Tibial artery (tissue), 4 donors: ENCODE measurements around the gene WASF1.
"Not testable (repeated sequence)": the region's sequence is repeated elsewhere in the genome, so short reads cannot be mapped to it uniquely, and the experiment has no call there.

ENCODE experiments used
- DNase-seq, 2 donors: peaks; one replicate each; pipeline ENCODE4 v3.0.0-alpha.2; 2019
- H3K27ac ChIP-seq, 2 donors: fragments of 200-600 bp; sonication (generic) in 1 of 2; 1 replicate in 1 of 2; 2 replicates in 1 of 2; pipeline ENCODE4 v1.5.1; 2018 to 2019; ENCODE audit warnings: mild to moderate bottlenecking in 1 of 2
- H3K27me3 ChIP-seq, 2 donors: fragments of 200-600 bp; sonication (generic) in 1 of 2; one replicate each; pipeline versions ENCODE4 v1.5.1 to v1.6.0; 2016 to 2019
- H3K36me3 ChIP-seq, 3 donors: fragments of 200-600 bp; sonication (generic) in 2 of 3; one replicate each; pipeline ENCODE4 v1.5.1; 2016 to 2019; ENCODE audit warnings: mild to moderate bottlenecking in 2 of 3
- H3K4me1 ChIP-seq, 4 donors: fragments of 200-600 bp; sonication (generic) in 2 of 4; 1 replicate in 3 of 4; 2 replicates in 1 of 4; pipeline ENCODE4 v1.5.1; 2016 to 2019
- H3K4me3 ChIP-seq, 2 donors: fragments of 200-600 bp; sonication (generic) in 1 of 2; 1 replicate in 1 of 2; 2 replicates in 1 of 2; pipeline ENCODE4 v1.5.1; 2018 to 2019; ENCODE audit warnings: mild to moderate bottlenecking in 2 of 2
- H3K9me3 ChIP-seq, 3 donors: fragments of 200-600 bp; sonication (generic) in 1 of 3; one replicate each; pipeline ENCODE4 v1.5.1; 2016 to 2019
- intact Hi-C: fragments of 100-400 bp; cut with DNase I; formaldehyde crosslinking; loops from one replicate; pipeline ENCODE4 v1.15.0; 2023; ENCODE audit warnings: low total_unique reads
- TF ChIP-seq, protein P1 (sequence below), 2 experiments: fragments of 200-600 bp in 1 of 2; fragments of 450-650 bp in 1 of 2; IDR thresholded peaks; one replicate each; pipeline ENCODE4 v1.5.1; 2017 to 2019; ENCODE audit warnings: antibody characterized with exemption in 2 of 2, mild to moderate bottlenecking in 1 of 2, moderate library complexity in 1 of 2

Gene WASF1

DNA sequence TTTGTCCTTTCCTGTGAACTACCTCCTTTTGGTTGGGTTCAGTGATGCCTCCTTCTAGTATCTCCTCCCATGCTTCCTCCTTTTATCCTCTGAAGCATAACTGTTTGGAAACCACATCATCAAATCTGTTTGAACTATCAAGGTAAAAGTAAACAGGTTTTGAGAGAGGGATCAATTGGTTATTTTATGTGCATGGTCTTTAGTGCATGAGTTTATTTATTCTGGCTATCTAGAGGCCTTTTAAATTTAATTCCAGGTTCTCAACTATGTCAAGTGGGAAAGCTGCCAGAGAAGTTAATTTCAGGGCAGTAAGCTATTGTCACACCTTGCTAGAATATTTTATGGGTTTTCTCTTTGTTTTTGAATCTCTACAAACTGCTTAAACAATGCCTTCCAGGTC is 54.1 kb downstream of the WASF1 start:
- H3K4me1 ChIP-seq: no peaks in the 10 kb centered on the region
- no peak overlapping the region for H3K4me3 ChIP-seq
- H3K36me3 ChIP-seq: peaks cover 0 to 17% (median 0%) of the 10 kb centered on the region in 3 donors
- intact Hi-C loops: no loop called here
- H3K27me3 ChIP-seq: no peaks in the 10 kb centered on the region
- TF ChIP-seq, protein P1, sequence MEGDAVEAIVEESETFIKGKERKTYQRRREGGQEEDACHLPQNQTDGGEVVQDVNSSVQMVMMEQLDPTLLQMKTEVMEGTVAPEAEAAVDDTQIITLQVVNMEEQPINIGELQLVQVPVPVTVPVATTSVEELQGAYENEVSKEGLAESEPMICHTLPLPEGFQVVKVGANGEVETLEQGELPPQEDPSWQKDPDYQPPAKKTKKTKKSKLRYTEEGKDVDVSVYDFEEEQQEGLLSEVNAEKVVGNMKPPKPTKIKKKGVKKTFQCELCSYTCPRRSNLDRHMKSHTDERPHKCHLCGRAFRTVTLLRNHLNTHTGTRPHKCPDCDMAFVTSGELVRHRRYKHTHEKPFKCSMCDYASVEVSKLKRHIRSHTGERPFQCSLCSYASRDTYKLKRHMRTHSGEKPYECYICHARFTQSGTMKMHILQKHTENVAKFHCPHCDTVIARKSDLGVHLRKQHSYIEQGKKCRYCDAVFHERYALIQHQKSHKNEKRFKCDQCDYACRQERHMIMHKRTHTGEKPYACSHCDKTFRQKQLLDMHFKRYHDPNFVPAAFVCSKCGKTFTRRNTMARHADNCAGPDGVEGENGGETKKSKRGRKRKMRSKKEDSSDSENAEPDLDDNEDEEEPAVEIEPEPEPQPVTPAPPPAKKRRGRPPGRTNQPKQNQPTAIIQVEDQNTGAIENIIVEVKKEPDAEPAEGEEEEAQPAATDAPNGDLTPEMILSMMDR (IDR thresholded peaks at IDR 0.05): no peak
- H3K27ac ChIP-seq: no peak overlapping the region
- peaks cover 0 to 5% (median 0%) of the 10 kb centered on the region in 3 donors for H3K9me3 ChIP-seq
- no peak for DNase-seq

DNA sequence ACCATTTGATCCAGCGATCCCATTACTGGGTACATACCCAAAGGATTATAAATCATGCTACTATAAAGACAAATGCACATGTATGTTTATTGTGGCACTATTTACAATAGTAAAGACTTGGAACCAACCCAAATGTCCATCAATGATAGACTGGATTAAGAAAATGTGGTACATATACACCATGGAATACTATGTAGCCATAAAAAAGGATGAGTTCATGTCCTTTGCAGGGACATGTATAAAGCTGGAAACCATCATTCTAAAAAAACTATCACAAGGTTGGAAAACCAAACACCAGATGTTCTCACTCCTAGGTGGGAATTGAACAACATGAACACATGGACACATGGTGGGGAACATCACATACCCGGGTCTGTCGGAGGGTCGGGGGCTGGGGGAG is 57.8 kb downstream of the WASF1 start:
- H3K4me1 ChIP-seq, H3K27me3 ChIP-seq, intact Hi-C loops, DNase-seq, H3K4me3 ChIP-seq, H3K9me3 ChIP-seq, H3K27ac ChIP-seq: not testable (repeated sequence)
- H3K36me3 ChIP-seq: peaks cover 0 to 17% (median 0%) of the 10 kb centered on the region in 3 donors

DNA sequence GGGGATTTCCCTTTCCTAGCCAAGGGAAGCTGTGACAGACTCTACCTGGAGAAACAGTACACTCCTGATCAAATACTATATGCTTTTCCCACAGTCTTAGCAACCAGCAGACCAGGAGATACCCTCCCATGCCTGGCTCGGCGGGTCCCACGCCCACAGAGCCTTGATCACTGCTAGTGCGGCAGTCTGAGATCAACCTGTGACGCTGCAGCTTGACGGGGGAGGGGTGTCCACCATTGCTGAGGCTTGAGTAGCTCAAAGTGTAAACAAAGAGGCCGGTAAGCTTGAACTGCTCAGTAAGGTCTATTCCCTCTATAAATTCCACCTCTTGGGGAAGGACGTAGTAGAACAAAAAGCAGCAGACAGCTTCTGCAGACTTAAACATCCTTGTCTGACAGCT is 63.2 kb downstream of the WASF1 start:
- H3K27me3 ChIP-seq: no peaks in the 10 kb centered on the region
- H3K36me3 ChIP-seq: peaks cover 0 to 5% (median 0%) of the 10 kb centered on the region in 3 donors
- H3K27ac ChIP-seq: no peak overlapping the region
- TF ChIP-seq, protein P1 (IDR thresholded peaks at IDR 0.05): no peak
- DNase-seq: no peak
- H3K4me1 ChIP-seq: no peaks in the 10 kb centered on the region
- no peak overlapping the region for H3K4me3 ChIP-seq
- intact Hi-C loops: no loop called here
- no peaks in the 10 kb centered on the region for H3K9me3 ChIP-seq

DNA sequence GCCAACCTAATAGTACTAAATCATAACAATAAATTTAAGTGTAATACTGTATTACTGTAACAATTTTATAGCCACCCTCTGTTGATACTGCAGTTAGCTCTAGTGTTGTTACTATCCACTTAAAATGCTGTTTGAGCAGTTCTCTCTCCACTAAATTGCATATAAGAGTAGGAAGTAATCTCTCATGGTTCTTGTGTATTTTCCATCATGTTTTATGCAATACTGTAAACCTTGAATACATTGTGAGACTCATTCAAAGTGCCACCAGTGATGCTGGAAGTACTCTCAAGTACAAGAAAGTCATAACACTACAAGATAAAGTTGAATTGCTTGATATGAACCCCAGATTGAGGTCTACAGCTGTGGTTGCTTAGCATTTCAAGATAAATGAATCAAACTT is 65.5 kb downstream of the WASF1 start:
- intact Hi-C loops: no loop called here
- no peaks in the 10 kb centered on the region for H3K4me1 ChIP-seq
- H3K36me3 ChIP-seq: no peaks in the 10 kb centered on the region
- no peak overlapping the region for H3K27ac ChIP-seq
- TF ChIP-seq, protein P1 (IDR thresholded peaks at IDR 0.05): no peak
- no peak for DNase-seq
- H3K9me3 ChIP-seq: no peaks in the 10 kb centered on the region
- no peak overlapping the region for H3K4me3 ChIP-seq
- no peaks in the 10 kb centered on the region for H3K27me3 ChIP-seq

DNA sequence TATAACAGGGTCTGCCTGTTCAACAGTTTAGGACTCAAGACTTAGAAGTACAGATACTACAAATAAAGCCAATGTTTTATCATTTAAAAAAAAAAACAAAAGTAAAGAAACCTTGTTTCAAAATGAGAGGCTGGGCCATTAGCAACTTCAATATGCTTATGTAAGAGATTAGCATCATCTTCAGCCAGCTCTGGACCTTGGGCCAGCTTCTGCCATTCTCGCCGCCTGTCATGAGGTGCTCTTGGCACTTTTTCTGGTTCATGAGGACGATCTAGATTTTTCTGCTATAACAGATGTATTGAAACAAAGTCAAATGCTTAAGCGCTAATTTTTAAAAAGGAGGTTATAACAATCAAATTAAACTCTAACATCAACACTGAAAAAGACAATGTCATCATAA is 74.2 kb downstream of the WASF1 start:
- H3K27me3 ChIP-seq: no peaks in the 10 kb centered on the region
- H3K9me3 ChIP-seq: no peaks in the 10 kb centered on the region
- no peak for DNase-seq
- H3K4me3 ChIP-seq: no peak overlapping the region
- peaks cover 15 to 26% (median 16%) of the 10 kb centered on the region in 3 donors for H3K36me3 ChIP-seq
- H3K27ac ChIP-seq: no peak overlapping the region
- no peaks in the 10 kb centered on the region for H3K4me1 ChIP-seq
- TF ChIP-seq, protein P1 (IDR thresholded peaks at IDR 0.05): no peak
- intact Hi-C loops: no loop called here

DNA sequence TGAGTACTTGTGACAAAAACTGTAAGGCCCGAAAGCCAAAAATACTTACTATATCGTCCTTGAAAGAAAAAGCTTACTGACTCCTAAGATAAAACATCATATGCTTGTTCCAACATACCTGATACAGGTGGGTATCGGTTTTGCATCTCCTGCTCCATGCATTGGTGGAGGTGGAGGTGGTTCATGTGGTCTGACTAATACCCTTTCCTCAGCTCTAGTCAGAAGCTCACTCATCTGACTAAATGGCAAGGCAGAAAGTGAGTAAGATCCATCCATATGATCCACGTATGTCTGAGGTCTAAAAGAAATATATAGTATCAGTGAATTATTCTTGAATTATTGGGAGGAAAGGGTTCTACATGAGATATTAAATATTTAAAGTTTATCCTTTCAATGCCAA is 76.2 kb downstream of the WASF1 start:
- no peak for DNase-seq
- intact Hi-C loops: no loop called here
- Histone ChIP-seq H3K27me3 (no peaks in the 10 kb centered on the region), H3K36me3 (peaks cover 15 to 24% (median 16%) of the 10 kb centered on the region in 3 donors), H3K27ac (no peak overlapping the region), H3K9me3 (no peaks in the 10 kb centered on the region), H3K4me1 (peaks cover 0 to 11% (median 0%) of the 10 kb centered on the region in 4 donors), H3K4me3 (no peak overlapping the region)
- TF ChIP-seq, protein P1 (IDR thresholded peaks at IDR 0.05): no peak
